Osteoblast (primary cell): ENCODE data around the gene PPME1. TPM values are rescaled to one million over a fixed set of nuclear protein-coding genes. Genes with fewer than 3 reads are reported as not detected.

Experiments used
- DNase-seq: peaks from one replicate; pipeline ENCODE4 v3.0.0; 2011; ENCODE audit warnings: low spot score, mixed read lengths; ENCODE audit not compliant: insufficient read length; ENCODE audit errors: missing footprints
- H2AFZ ChIP-seq: 2 replicates; pipeline ENCODE4 v1.6.0; 2011; ENCODE audit warnings: mild to moderate bottlenecking, low read length
- H3K27ac ChIP-seq: 2 replicates; pipeline ENCODE4 v1.5.1; 2011; ENCODE audit warnings: mild to moderate bottlenecking, low read depth, low read length, moderate library complexity
- H3K27me3 ChIP-seq: 2 replicates; pipeline ENCODE4 v1.6.0; 2012; ENCODE audit warnings: mild to moderate bottlenecking, control low read depth, inconsistent platforms, low read length, moderate library complexity; ENCODE audit not compliant: insufficient read depth
- H3K36me3 ChIP-seq: 2 replicates; pipeline ENCODE4 v1.5.1; 2011; ENCODE audit warnings: mild to moderate bottlenecking, low read length, control low read depth, moderate library complexity; ENCODE audit not compliant: insufficient read depth
- H3K4me1 ChIP-seq: 2 replicates; pipeline ENCODE4 v1.5.1; 2011; ENCODE audit warnings: mild to moderate bottlenecking, low read length, control low read depth, moderate library complexity; ENCODE audit not compliant: insufficient read depth
- H3K4me2 ChIP-seq: 2 replicates; pipeline ENCODE4 v1.6.0; 2011; ENCODE audit warnings: mild to moderate bottlenecking, low read length; ENCODE audit not compliant: insufficient read depth
- H3K4me3 ChIP-seq: fragments of 200-600 bp; sonication (generic); 3 replicates; pipeline ENCODE4 v1.5.1; 2012; ENCODE audit warnings: mild to moderate bottlenecking, low read length, inconsistent platforms; ENCODE audit not compliant: insufficient read depth
- H3K79me2 ChIP-seq: 2 replicates; pipeline ENCODE4 v1.6.0; 2012; ENCODE audit warnings: mild to moderate bottlenecking, low read length, control low read depth, inconsistent platforms; ENCODE audit not compliant: insufficient read depth
- H3K9me3 ChIP-seq: 2 replicates; pipeline ENCODE4 v1.5.1; 2011; ENCODE audit warnings: low read depth, low read length, control low read depth
- H4K20me1 ChIP-seq: 2 replicates; pipeline ENCODE4 v1.6.0; 2012; ENCODE audit warnings: mild to moderate bottlenecking, low read length, control low read depth; ENCODE audit not compliant: insufficient read depth
- total RNA-seq: library from RNA; depleted of rRNA; stranded (reverse); fragments of >200 nt; gene quantifications from 2 replicates; pipeline ENCODE4 v1.2.3, GENCODE V29; 2012
- TF ChIP-seq, protein P1 (sequence below): IDR thresholded peaks from 2 replicates; pipeline ENCODE4 v1.5.1; 2011; ENCODE audit warnings: mild to moderate bottlenecking, low read depth, low read length, moderate library complexity; ENCODE audit errors: extremely low read depth

PPME1 gene
- total RNA-seq, 1 donor: 18.5 TPM

DNA sequence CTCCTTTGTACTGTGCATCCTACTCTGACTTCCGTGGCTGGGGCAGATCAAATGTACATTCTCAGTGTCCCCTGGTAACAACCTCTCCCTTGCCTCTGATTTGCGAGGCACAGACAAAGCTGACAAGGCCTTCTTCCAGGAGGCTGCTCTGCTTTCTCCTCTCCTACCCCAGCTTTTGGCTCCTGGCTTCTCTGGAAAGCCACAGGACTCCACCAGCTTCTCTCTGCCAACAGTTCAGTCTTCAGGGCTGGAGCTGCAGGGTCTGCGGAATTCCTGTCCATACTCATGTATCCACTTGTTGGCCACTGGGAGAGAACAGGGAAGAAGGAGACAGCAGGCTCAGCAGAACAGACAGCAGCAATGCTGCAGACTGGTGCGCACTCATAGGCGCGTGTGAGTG is 95.9 kb downstream of the PPME1 start:
- H3K27me3 ChIP-seq: no peaks in the 10 kb centered on the region
- H4K20me1 ChIP-seq: no peaks in the 10 kb centered on the region
- peaks cover 25% of the 10 kb centered on the region for H3K4me1 ChIP-seq
- DNase-seq: no peak
- TF ChIP-seq, protein P1, sequence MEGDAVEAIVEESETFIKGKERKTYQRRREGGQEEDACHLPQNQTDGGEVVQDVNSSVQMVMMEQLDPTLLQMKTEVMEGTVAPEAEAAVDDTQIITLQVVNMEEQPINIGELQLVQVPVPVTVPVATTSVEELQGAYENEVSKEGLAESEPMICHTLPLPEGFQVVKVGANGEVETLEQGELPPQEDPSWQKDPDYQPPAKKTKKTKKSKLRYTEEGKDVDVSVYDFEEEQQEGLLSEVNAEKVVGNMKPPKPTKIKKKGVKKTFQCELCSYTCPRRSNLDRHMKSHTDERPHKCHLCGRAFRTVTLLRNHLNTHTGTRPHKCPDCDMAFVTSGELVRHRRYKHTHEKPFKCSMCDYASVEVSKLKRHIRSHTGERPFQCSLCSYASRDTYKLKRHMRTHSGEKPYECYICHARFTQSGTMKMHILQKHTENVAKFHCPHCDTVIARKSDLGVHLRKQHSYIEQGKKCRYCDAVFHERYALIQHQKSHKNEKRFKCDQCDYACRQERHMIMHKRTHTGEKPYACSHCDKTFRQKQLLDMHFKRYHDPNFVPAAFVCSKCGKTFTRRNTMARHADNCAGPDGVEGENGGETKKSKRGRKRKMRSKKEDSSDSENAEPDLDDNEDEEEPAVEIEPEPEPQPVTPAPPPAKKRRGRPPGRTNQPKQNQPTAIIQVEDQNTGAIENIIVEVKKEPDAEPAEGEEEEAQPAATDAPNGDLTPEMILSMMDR: no peak
- no peaks in the 10 kb centered on the region for H3K79me2 ChIP-seq
- no peaks in the 10 kb centered on the region for H3K36me3 ChIP-seq
- no peak overlapping the region for H2AFZ ChIP-seq
- H3K4me2 ChIP-seq: no peak overlapping the region
- no peak overlapping the region for H3K4me3 ChIP-seq
- H3K27ac ChIP-seq: no peak overlapping the region
- no peaks in the 10 kb centered on the region for H3K9me3 ChIP-seq

DNA sequence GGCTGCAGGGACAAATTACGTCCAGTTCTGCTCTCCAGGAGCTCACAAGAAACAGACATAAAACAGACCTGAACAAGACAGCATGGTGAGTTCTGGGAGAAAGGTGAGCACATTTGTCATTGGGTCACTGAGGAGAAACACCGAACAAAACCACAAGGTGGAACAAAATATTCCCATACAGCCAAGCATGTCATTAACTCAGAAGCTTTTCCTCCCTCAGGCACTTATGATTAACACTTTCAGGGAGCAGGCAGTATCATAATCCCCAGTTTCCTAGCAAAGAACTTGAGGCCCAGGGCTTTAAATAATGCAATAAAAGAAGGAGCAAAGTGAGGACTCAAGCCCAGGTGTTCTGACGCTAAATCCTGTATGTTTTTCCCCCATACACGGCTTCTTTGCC is 97.4 kb downstream of the PPME1 start:
- no peaks in the 10 kb centered on the region for H3K27me3 ChIP-seq
- no peaks in the 10 kb centered on the region for H3K9me3 ChIP-seq
- no peaks in the 10 kb centered on the region for H3K36me3 ChIP-seq
- H3K4me3 ChIP-seq: no peak overlapping the region
- TF ChIP-seq, protein P1: no peak
- no peaks in the 10 kb centered on the region for H4K20me1 ChIP-seq
- no peak overlapping the region for H3K4me2 ChIP-seq
- no peak overlapping the region for H2AFZ ChIP-seq
- no peak overlapping the region for H3K27ac ChIP-seq
- peaks cover 25% of the 10 kb centered on the region for H3K4me1 ChIP-seq
- H3K79me2 ChIP-seq: no peaks in the 10 kb centered on the region
- no peak for DNase-seq

DNA sequence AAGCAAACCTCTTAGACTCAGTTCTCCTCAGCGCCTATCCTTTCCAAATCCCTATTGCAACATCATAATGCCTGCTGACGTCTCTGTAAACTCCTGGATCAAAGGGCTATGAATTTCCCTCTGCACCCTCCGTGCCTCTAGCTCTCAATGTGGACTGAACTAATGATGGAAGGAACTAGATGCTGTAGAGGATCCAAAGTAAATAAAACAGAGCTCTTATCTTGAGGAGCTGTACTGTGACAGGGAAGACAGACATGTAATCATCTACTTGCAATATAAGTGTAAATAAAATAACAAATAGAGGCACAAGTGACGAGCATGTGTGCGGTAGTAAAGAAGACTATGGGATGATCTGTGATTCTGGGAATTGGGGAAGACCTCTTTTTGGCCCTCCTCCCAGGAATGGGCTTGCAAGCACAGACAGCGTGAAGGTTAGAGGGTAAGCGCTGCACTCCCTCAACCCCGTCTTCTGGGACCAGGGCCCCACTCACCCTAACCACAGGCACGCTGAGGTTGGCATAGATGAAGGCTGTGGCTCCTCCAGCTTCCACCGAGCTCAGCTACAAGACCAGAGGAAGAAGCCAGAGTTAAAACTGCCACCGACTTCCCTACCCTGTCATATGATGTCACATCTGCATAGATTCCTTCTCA is 98.2 kb downstream of the PPME1 start:
- Histone ChIP-seq H4K20me1 (no peaks in the 10 kb centered on the region), H3K79me2 (no peaks in the 10 kb centered on the region), H3K36me3 (no peaks in the 10 kb centered on the region), H3K4me3 (no peak overlapping the region), H3K27me3 (no peaks in the 10 kb centered on the region), H3K4me2 (peak overlapping the region; percentile 47), H2AFZ (peak overlapping the region; percentile 20), H3K4me1 (peaks cover 24% of the 10 kb centered on the region), H3K9me3 (no peaks in the 10 kb centered on the region), H3K27ac (peak overlapping the region; percentile 5)
- TF ChIP-seq, protein P1: no peak
- DNase-seq: no peak

DNA sequence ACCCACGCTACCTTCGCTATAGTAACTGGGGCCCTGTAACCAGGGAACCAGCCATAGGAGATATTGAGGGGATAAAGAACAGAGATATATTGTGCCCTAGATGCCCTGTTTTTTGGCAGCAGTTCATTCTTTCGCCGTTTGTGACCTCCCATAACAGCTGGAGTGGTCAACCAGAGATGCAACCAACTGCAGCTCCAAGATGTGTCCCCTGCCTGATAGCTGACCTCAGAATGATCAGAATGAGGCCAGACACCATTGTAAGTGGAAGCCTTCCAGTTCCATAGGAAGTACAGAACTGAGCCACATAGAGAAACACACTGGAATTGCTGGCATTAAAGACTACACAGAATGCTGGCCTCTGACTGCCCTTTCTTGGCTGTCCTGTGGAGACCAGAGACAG is 101.2 kb downstream of the PPME1 start:
- H3K27me3 ChIP-seq: no peaks in the 10 kb centered on the region
- no peaks in the 10 kb centered on the region for H4K20me1 ChIP-seq
- no peaks in the 10 kb centered on the region for H3K79me2 ChIP-seq
- H2AFZ ChIP-seq: no peak overlapping the region
- TF ChIP-seq, protein P1: no peak
- DNase-seq: no peak
- no peak overlapping the region for H3K4me3 ChIP-seq
- H3K4me1 ChIP-seq: peaks cover 26% of the 10 kb centered on the region
- H3K27ac ChIP-seq: no peak overlapping the region
- H3K9me3 ChIP-seq: no peaks in the 10 kb centered on the region
- H3K4me2 ChIP-seq: no peak overlapping the region
- H3K36me3 ChIP-seq: no peaks in the 10 kb centered on the region
